Measurements from ENCODE around the gene TNRC6C.

Gene TNRC6C

GRCh38 chr17:78043031-78043430 lies 84.5 kb downstream of the TNRC6C start:
- no peak for DNase-seq
- Histone ChIP-seq H3K79me2 (ENCODE audit: insufficient read depth, low read length) (peaks cover 45% of the 10 kb centered on the region), H3K27me3 (ENCODE audit: insufficient read depth, low read length, poor library complexity) (no peaks in the 10 kb centered on the region), H3K27ac (ENCODE audit: low read length) (no peak overlapping the region), H3K4me3 (ENCODE audit: low read depth in 1 of 2, low read length in 2 of 2) (no peak overlapping the region), H4K20me1 (ENCODE audit: insufficient read depth, low read length) (peaks cover 9% of the 10 kb centered on the region; the same call in 1 of the 2 replicates), H3K9me3 (ENCODE audit: insufficient read depth, low read length, severe bottlenecking) (no peaks in the 10 kb centered on the region), H3K36me3 (ENCODE audit: insufficient read depth, low read length) (peaks cover 55% of the 10 kb centered on the region), H2AFZ (ENCODE audit: low read depth, low read length) (no peak overlapping the region), H3K4me2 (ENCODE audit: insufficient read depth, low read length) (no peak overlapping the region), H3K9ac (ENCODE audit: low read depth, low read length) (no peak overlapping the region), H3K4me1 (ENCODE audit: insufficient read depth, low read length) (no peaks in the 10 kb centered on the region)
- no peak for ATAC-seq (ENCODE audit: insufficient read depth, low read depth)
- no peak for TF ChIP-seq EZH2 (IDR thresholded peaks at IDR 0.05; ENCODE audit: borderline replicate concordance, low read depth, low read length, severe bottlenecking)
- TF ChIP-seq, protein P1, sequence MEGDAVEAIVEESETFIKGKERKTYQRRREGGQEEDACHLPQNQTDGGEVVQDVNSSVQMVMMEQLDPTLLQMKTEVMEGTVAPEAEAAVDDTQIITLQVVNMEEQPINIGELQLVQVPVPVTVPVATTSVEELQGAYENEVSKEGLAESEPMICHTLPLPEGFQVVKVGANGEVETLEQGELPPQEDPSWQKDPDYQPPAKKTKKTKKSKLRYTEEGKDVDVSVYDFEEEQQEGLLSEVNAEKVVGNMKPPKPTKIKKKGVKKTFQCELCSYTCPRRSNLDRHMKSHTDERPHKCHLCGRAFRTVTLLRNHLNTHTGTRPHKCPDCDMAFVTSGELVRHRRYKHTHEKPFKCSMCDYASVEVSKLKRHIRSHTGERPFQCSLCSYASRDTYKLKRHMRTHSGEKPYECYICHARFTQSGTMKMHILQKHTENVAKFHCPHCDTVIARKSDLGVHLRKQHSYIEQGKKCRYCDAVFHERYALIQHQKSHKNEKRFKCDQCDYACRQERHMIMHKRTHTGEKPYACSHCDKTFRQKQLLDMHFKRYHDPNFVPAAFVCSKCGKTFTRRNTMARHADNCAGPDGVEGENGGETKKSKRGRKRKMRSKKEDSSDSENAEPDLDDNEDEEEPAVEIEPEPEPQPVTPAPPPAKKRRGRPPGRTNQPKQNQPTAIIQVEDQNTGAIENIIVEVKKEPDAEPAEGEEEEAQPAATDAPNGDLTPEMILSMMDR (IDR thresholded peaks at IDR 0.05; ENCODE audit: borderline replicate concordance, extremely low read depth, low read length, poor library complexity, severe bottlenecking) = no peak

GRCh38 chr17:78044280-78044835 lies 85.9 kb downstream of the TNRC6C start:
- peaks cover 59% of the 10 kb centered on the region for H3K36me3 ChIP-seq (ENCODE audit: insufficient read depth, low read length)
- H3K27me3 ChIP-seq (ENCODE audit: insufficient read depth, low read length, poor library complexity) = no peaks in the 10 kb centered on the region
- H3K27ac ChIP-seq (ENCODE audit: low read length) = no peak overlapping the region
- H3K9me3 ChIP-seq (ENCODE audit: insufficient read depth, low read length, severe bottlenecking) = no peaks in the 10 kb centered on the region
- peaks cover 50% of the 10 kb centered on the region for H3K79me2 ChIP-seq (ENCODE audit: insufficient read depth, low read length)
- H3K4me2 ChIP-seq (ENCODE audit: insufficient read depth, low read length) = no peak overlapping the region
- DNase-seq (no peak), ATAC-seq (ENCODE audit: insufficient read depth, low read depth) (no peak)
- no peak for TF ChIP-seq EZH2 (IDR thresholded peaks at IDR 0.05; ENCODE audit: borderline replicate concordance, low read depth, low read length, severe bottlenecking)
- TF ChIP-seq, protein P1 (IDR thresholded peaks at IDR 0.05; ENCODE audit: borderline replicate concordance, extremely low read depth, low read length, poor library complexity, severe bottlenecking) = no peak
- no peaks in the 10 kb centered on the region for H3K4me1 ChIP-seq (ENCODE audit: insufficient read depth, low read length)
- no peak overlapping the region for H2AFZ ChIP-seq (ENCODE audit: low read depth, low read length)
- H3K9ac ChIP-seq (ENCODE audit: low read depth, low read length) = no peak overlapping the region
- no peak overlapping the region for H3K4me3 ChIP-seq (ENCODE audit: low read depth in 1 of 2, low read length in 2 of 2)
- H4K20me1 ChIP-seq (ENCODE audit: insufficient read depth, low read length) = peaks cover 11% of the 10 kb centered on the region; the same call in 1 of the 2 replicates

- no peak overlapping the region for H3K27ac ChIP-seq (ENCODE audit: low read length)
- H3K36me3 ChIP-seq (ENCODE audit: insufficient read depth, low read length) = peaks cover 61% of the 10 kb centered on the region
- no peaks in the 10 kb centered on the region for H3K4me1 ChIP-seq (ENCODE audit: insufficient read depth, low read length)
- peaks cover 10% of the 10 kb centered on the region; the same call in 1 of the 2 replicates for H4K20me1 ChIP-seq (ENCODE audit: insufficient read depth, low read length)
- H3K9me3 ChIP-seq (ENCODE audit: insufficient read depth, low read length, severe bottlenecking) = no peaks in the 10 kb centered on the region
- ATAC-seq (ENCODE audit: insufficient read depth, low read depth) (no peak), DNase-seq (no peak)
- H3K4me2 ChIP-seq (ENCODE audit: insufficient read depth, low read length) = no peak overlapping the region
- no peaks in the 10 kb centered on the region for H3K27me3 ChIP-seq (ENCODE audit: insufficient read depth, low read length, poor library complexity)
- H3K79me2 ChIP-seq (ENCODE audit: insufficient read depth, low read length) = peaks cover 52% of the 10 kb centered on the region
- TF ChIP-seq, protein P1 (IDR thresholded peaks at IDR 0.05; ENCODE audit: borderline replicate concordance, extremely low read depth, low read length, poor library complexity, severe bottlenecking) = no peak
- no peak for TF ChIP-seq EZH2 (IDR thresholded peaks at IDR 0.05; ENCODE audit: borderline replicate concordance, low read depth, low read length, severe bottlenecking)
- H3K9ac ChIP-seq (ENCODE audit: low read depth, low read length) = no peak overlapping the region
- no peak overlapping the region for H3K4me3 ChIP-seq (ENCODE audit: low read depth in 1 of 2, low read length in 2 of 2)
- no peak overlapping the region for H2AFZ ChIP-seq (ENCODE audit: low read depth, low read length)
Measured at GRCh38 chr17:78045316-78045715, 86.8 kb downstream of the TNRC6C start.
